Ovary (tissue), 3 donors: ENCODE measurements around the gene PNPLA5.

Experiments
- CTCF ChIP-seq, 3 donors: fragments of 450-650 bp in 2 of 3; fragments of 200-600 bp in 1 of 3; IDR thresholded peaks; one replicate each; pipeline versions ENCODE4 v1.5.1 to v1.8.0; 2016 to 2022; ENCODE audit warnings: antibody characterized with exemption in 3 of 3, mild to moderate bottlenecking in 1 of 3
- POLR2A ChIP-seq: fragments of 450-650 bp; IDR thresholded peaks from one replicate; pipeline ENCODE4 v1.6.1; 2017; ENCODE audit warnings: antibody characterized with exemption, mild to moderate bottlenecking, moderate library complexity
- donor health status: DM: no; HTN: no; CAD: no.

- TF ChIP-seq CTCF (IDR thresholded peaks at IDR 0.05) (no peak), POLR2A (no peak)
These were observed 9.6 kb downstream of the PNPLA5 start for GRCh38 chr22:43882122-43882767.
